Fibroblast of lung (primary cell): ENCODE measurements around the gene WWC2. TPM values are rescaled to one million over a fixed set of nuclear protein-coding genes. Genes with fewer than 3 reads are reported as not detected.

Source experiments
- DNase-seq, 2 donors: peaks; one replicate each; pipeline versions ENCODE4 v3.0.0 to v3.0.0-alpha.2; 2010; ENCODE audit warnings: low read depth in 2 of 2
- H2AFZ ChIP-seq: 2 replicates; pipeline ENCODE4 v1.5.1; 2012; ENCODE audit warnings: low read length, control low read depth, inconsistent platforms
- H3K27ac ChIP-seq: 2 replicates; pipeline ENCODE4 v1.5.1; 2011; ENCODE audit warnings: low read length, control low read depth; ENCODE audit not compliant: insufficient read depth
- H3K27me3 ChIP-seq: 2 replicates; pipeline ENCODE4 v1.5.1; 2011; ENCODE audit warnings: mild to moderate bottlenecking, low read length; ENCODE audit not compliant: control insufficient read depth, insufficient read depth
- H3K36me3 ChIP-seq: 2 replicates; pipeline ENCODE4 v1.5.1; 2011; ENCODE audit warnings: low read length; ENCODE audit not compliant: control insufficient read depth, insufficient read depth
- H3K4me1 ChIP-seq: 2 replicates; pipeline ENCODE4 v1.5.1; 2011; ENCODE audit warnings: low read length; ENCODE audit not compliant: control insufficient read depth, insufficient read depth; ENCODE audit errors: extremely low read depth
- H3K4me2 ChIP-seq: 2 replicates; pipeline ENCODE4 v1.5.1; 2011; ENCODE audit warnings: low read length, control low read depth; ENCODE audit not compliant: insufficient read depth; ENCODE audit errors: extremely low read depth
- H3K4me3 ChIP-seq, 4 experiments: fragments of 200-600 bp in 1 of 4; sonication (generic) in 1 of 4; replicated peaks in 1 of 4; 2 replicates each; pipeline ENCODE4 v1.5.1; 2011 to 2016; ENCODE audit warnings: low read length in 4 of 4, low read depth in 3 of 4, mild to moderate bottlenecking in 3 of 4, control low read depth in 2 of 4, inconsistent platforms in 1 of 4, mixed read lengths in 1 of 4; ENCODE audit not compliant: insufficient read depth in 1 of 4; ENCODE audit errors: control extremely low read depth in 1 of 4
- H3K79me2 ChIP-seq: 2 replicates; pipeline ENCODE4 v1.5.1; 2012; ENCODE audit warnings: mild to moderate bottlenecking, low read length, inconsistent platforms; ENCODE audit not compliant: control insufficient read depth, insufficient read depth
- H3K9ac ChIP-seq: 2 replicates; pipeline ENCODE4 v1.5.1; 2011; ENCODE audit warnings: mild to moderate bottlenecking, low read length, control low read depth; ENCODE audit not compliant: insufficient read depth
- H3K9me3 ChIP-seq: 2 replicates; pipeline ENCODE4 v1.5.1; 2012; ENCODE audit warnings: low read depth, low read length; ENCODE audit not compliant: control insufficient read depth, insufficient read depth
- H4K20me1 ChIP-seq: 2 replicates; pipeline ENCODE4 v1.5.1; 2011; ENCODE audit warnings: low read length; ENCODE audit not compliant: control insufficient read depth, insufficient read depth; ENCODE audit errors: extremely low read depth
- EZH2 ChIP-seq: IDR thresholded peaks from 2 replicates; pipeline ENCODE4 v1.5.1; 2012; ENCODE audit warnings: low read length, control low read depth, mild to moderate bottlenecking; ENCODE audit errors: missing control alignments
- polyA plus RNA-seq, 2 donors: library from polyadenylated mRNA; depleted of rRNA in 1 of 2; stranded (reverse) in 1 of 2; unstranded in 1 of 2; fragments of >200 nt; gene quantifications; 2 replicates each; pipeline ENCODE4 v1.2.1, GENCODE V29; 2011 to 2012; ENCODE audit warnings: missing spikeins in 1 of 2
- total RNA-seq: library from RNA; depleted of rRNA; stranded (reverse); fragments of >200 nt; gene quantifications from 2 replicates; pipeline ENCODE4 v1.2.1, GENCODE V29; 2014
- TF ChIP-seq, protein P1 (sequence below), 2 donors: IDR thresholded peaks in 1 of 2; conservative IDR thresholded peaks in 1 of 2; 1 replicate in 1 of 2; 2 replicates in 1 of 2; pipeline ENCODE4 v1.5.1; 2011 to 2012; ENCODE audit warnings: low read length in 2 of 2, control low read depth in 1 of 2, inconsistent platforms in 1 of 2, low read depth in 1 of 2, mild to moderate bottlenecking in 1 of 2

Gene WWC2
- total and polyA plus RNA-seq, 2 donors (not counting 1 experiment from before 2014, with no cell fraction given), result 31.6 to 34.0 TPM

GRCh38 chr4:183312841-183313240, 213.8 kb downstream of the WWC2 start:
- Histone ChIP-seq H3K27me3 (no peaks in the 10 kb centered on the region), H3K4me2 (no peak overlapping the region), H3K27ac (no peak overlapping the region), H4K20me1 (no peaks in the 10 kb centered on the region), H3K9ac (no peak overlapping the region), H3K36me3 (peaks cover 4% of the 10 kb centered on the region), H3K4me3 (no peak overlapping the region), H3K4me1 (no peaks in the 10 kb centered on the region), H2AFZ (no peak overlapping the region), H3K79me2 (no peaks in the 10 kb centered on the region), H3K9me3 (no peaks in the 10 kb centered on the region)
- DNase-seq, result no peak
- no peak for TF ChIP-seq EZH2
- TF ChIP-seq, protein P1, sequence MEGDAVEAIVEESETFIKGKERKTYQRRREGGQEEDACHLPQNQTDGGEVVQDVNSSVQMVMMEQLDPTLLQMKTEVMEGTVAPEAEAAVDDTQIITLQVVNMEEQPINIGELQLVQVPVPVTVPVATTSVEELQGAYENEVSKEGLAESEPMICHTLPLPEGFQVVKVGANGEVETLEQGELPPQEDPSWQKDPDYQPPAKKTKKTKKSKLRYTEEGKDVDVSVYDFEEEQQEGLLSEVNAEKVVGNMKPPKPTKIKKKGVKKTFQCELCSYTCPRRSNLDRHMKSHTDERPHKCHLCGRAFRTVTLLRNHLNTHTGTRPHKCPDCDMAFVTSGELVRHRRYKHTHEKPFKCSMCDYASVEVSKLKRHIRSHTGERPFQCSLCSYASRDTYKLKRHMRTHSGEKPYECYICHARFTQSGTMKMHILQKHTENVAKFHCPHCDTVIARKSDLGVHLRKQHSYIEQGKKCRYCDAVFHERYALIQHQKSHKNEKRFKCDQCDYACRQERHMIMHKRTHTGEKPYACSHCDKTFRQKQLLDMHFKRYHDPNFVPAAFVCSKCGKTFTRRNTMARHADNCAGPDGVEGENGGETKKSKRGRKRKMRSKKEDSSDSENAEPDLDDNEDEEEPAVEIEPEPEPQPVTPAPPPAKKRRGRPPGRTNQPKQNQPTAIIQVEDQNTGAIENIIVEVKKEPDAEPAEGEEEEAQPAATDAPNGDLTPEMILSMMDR (conservative IDR thresholded peaks at IDR 0.05 in 1 of 2, IDR thresholded peaks at IDR 0.05 in 1 of 2; ENCODE audit: low read depth in 1 of 2, low read length in 2 of 2), result no peak

GRCh38 chr4:183314336-183314735, 215.3 kb downstream of the WWC2 start:
- no peaks in the 10 kb centered on the region for H3K4me1 ChIP-seq
- no peak for DNase-seq
- H3K79me2 ChIP-seq, result no peaks in the 10 kb centered on the region
- H3K9me3 ChIP-seq, result no peaks in the 10 kb centered on the region
- peaks cover 6% of the 10 kb centered on the region for H3K36me3 ChIP-seq
- H3K4me2 ChIP-seq, result no peak overlapping the region
- H4K20me1 ChIP-seq, result no peaks in the 10 kb centered on the region
- no peak overlapping the region for H3K4me3 ChIP-seq
- no peak overlapping the region for H2AFZ ChIP-seq
- H3K27ac ChIP-seq, result no peak overlapping the region
- no peaks in the 10 kb centered on the region for H3K27me3 ChIP-seq
- TF ChIP-seq EZH2, result no peak
- TF ChIP-seq, protein P1 (conservative IDR thresholded peaks at IDR 0.05 in 1 of 2, IDR thresholded peaks at IDR 0.05 in 1 of 2; ENCODE audit: low read depth in 1 of 2, low read length in 2 of 2), result no peak
- H3K9ac ChIP-seq, result no peak overlapping the region

GRCh38 chr4:183314806-183315205, 215.7 kb downstream of the WWC2 start:
- Histone ChIP-seq H3K9me3 (no peaks in the 10 kb centered on the region), H4K20me1 (no peaks in the 10 kb centered on the region), H3K4me1 (no peaks in the 10 kb centered on the region), H3K4me3 (no peak overlapping the region), H3K36me3 (peaks cover 6% of the 10 kb centered on the region), H3K27me3 (no peaks in the 10 kb centered on the region), H3K4me2 (no peak overlapping the region), H3K79me2 (no peaks in the 10 kb centered on the region), H2AFZ (no peak overlapping the region), H3K27ac (no peak overlapping the region), H3K9ac (no peak overlapping the region)
- no peak for DNase-seq
- TF ChIP-seq, protein P1 (conservative IDR thresholded peaks at IDR 0.05 in 1 of 2, IDR thresholded peaks at IDR 0.05 in 1 of 2; ENCODE audit: low read depth in 1 of 2, low read length in 2 of 2), result no peak
- no peak for TF ChIP-seq EZH2
